CD4-positive, alpha-beta T cell treated with Interleukin-4 for 1 hour (primary cell): Measurements from ENCODE around the gene FRMPD1.

Source experiments
- DNase-seq, 2 donors: peaks; one replicate each; pipeline ENCODE4 v3.0.0-alpha.2; 2020 to 2022

FRMPD1 gene

DNA sequence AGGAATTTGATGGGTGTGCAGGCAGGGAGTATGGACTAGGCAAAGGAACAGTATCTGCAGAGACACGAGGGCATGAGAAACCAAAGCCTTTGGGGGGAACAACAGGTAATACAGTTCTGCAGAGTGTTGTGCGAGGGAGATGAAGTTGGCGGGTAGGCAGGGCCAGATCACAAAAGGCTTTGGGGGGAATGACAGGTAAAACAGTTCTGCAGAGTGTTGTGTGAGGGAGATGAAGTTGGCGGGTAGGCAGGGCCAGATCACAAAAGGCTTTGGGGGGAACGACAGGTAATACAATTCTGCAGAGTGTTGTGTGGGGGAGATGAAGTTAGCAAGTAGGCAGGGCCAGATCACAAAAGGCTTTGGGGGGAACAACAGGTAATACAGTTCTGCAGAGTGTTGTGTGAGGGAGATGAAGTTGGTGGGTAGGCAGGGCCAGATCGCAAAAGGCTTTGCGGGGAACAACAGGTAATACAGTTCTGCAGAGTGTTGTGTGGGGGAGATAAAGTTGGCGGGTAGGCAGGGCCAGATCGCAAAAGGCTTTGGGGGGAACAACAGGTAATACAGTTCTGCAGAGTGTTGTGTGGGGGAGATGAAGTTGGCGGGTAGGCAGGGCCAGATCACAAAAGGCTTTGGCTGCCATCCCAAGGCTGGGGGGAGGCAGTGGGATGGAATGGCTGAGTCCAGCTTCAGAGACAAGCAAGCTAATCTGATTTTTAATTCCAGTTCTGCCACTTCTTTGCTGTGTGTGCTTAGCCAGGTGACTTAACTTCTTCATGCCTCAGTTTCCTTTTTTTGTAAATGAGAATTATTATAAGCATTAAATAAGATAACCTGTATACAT, 33.0 kb downstream of the FRMPD1 start:
- no peak for DNase-seq

DNA sequence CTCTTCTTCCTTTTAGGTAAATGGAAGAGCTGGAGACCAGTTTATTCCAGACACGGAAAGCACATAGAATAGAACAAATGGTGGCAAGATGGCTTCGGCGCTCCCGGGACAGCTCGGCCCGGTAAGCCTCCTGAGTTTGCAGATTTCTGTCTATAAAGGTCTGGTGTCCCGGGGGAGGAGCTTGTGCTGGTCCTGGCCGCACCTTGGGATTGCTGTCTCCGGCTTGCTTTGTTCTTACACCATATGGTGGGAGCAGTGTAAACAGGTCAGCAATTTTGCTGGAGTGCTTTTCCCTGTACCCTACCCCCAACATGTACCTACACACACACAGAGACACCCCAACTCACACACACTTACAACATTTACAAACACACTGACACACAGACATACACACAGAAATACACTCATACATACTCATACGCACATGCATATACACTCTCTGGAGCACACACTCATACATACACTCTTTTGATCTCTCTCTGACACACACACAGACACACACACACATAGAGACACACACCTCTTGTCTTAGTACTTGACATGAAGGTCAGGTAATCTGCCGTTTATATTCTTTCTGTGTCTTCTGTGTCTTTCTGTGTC, 42.0 kb downstream of the FRMPD1 start:
- DNase-seq, result no peak

DNA sequence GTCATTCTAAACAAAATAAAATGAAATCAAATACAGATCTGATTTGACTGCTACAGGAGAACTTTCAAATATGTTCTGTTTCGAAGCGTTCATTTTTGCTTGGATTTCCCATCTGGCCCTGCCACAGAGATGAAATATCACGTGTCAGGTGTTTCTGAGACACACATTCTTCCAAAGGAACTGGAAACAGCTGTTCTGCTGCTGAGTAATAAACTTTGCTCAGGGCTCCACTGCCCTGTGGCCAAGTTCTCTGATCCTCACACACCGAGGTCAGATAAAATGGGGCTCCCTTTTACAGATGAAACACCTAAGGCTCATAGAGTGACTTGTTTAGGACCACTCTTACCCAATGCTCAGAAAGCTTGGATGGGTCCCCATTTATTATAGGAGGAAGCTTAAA, 42.5 kb downstream of the FRMPD1 start:
- no peak for DNase-seq

DNA sequence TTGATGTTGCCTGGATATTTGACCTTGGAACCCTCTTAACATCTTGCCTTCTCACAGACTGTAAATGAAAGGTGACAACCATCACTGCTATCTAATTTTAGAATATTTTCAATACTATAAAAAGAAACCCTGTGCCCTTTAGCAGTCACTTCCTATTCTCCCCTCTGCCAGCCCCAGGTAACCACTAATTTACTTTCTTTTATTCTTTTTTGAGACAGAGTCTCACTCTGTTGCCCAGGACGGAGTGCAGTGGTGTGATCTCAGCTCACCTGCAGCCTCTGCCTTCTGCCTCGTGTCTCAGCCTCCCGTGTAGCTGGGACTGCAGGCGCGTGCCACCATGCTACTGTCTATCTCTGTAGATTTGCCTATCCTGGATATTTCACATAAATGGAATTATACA, 43.6 kb downstream of the FRMPD1 start:
- no peak for DNase-seq

DNA sequence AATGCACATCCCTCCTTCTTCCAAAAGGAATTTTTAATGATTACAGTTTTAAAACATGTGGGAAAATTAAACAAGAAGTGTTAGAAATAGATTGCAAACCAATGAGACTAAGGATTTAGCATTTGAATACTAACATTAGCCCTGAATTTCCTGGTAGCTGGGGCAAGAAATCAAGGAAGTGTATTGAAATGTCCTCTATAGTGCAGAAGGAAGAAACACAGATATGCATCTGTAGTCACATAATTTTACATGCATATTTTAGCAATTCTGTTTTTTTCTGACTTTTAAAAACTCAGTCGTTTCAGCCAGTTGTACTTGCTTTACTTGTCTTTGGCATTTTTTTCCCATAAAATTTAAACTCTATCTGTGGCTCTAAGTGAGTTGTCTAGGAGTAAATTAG, 45.8 kb downstream of the FRMPD1 start:
- DNase-seq, result no peak

DNA sequence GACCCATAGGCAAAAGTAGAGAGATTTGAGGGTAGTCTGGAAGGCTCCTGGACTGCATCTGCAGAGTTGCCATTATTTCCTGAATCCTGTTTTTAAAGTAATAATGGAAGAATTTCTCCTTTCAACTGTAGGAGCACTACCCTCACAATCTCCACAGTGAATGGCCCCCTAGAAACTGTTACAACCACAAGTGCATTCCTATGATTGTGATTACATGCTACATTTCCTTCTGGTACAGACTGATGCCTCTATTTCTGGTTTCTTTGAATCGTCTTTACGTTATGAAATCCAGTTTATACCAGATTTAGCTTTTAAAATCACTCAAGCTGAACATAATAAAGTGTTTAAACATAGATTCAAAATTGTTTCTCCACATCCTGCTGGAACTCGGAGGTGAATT, 49.4 kb downstream of the FRMPD1 start:
- DNase-seq, result no peak

DNA sequence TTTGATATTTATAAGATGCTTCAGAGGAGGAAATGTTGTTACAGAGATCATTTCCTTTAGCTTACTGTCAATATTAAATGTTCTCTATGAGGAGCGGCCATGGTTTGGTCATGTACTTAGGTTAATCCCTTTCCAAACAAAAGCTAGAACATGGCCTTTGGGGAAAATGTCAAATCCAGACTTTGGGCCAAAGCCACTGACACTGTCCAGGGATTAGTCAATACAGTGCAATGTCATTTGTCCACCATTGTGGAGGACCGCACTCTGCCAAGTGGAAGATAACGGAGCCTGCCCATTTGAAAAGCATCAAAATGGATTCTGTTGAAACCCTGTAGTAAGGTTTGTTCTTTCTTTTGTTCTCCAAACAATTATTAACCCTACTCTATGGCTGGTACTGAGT, 50.1 kb downstream of the FRMPD1 start:
- no peak for DNase-seq

DNA sequence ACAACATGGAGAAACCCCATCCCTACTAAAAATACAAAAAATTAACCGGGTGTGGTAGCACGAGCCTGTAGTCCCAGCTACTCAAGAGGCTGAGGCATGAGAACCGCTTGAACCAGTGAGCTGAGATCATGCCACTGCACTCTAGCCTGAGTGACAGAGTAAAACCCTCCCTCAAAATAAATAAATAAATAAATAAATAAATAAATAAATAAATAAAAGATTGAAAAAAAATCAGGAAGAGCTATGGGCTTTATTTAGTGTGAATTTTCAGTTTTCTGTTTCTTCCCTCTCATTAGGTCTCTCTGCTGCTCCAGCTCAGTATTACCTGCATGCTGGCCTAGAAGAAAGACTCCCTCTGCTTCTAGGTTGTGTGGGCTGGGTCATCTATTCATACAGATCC, 55.0 kb downstream of the FRMPD1 start:
- no peak for DNase-seq

DNA sequence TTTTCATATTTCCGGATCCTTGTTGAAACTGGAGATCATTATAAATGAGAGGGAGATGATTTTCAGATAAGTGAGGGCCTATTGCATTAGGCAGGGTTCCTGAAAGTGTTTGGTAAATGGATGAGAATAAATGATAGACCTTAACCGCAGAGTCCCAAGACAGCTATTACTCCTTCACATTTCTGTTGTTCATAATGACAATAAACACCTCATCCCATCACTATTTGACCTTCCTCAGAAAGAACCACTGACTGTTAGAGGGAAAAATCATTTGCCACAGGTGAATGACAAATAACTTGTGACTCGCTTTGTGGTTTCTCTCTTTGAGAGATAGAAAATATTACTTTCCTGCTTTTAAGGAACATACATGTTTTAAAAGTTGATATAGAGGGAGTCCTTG, 55.5 kb downstream of the FRMPD1 start:
- DNase-seq, result no peak

DNA sequence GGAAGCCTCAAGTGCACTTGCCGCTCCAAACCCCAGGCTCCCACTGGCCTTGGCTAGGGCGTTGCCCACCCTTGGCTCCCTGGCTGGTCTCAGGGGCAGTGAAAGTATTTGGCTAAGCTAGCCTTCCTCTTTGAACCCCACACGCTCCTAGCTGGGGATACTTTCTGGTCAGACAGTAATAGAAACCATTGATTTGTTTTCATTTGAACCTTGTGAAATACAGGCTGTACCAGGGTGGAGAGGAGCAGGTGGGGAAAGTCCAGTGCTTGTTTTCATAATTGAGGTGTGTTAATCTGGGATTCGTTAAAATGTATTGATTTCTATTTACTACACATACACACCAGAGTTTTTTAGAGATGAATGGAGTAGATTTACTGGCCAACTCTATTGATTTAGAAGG, 57.0 kb downstream of the FRMPD1 start:
- no peak for DNase-seq

DNA sequence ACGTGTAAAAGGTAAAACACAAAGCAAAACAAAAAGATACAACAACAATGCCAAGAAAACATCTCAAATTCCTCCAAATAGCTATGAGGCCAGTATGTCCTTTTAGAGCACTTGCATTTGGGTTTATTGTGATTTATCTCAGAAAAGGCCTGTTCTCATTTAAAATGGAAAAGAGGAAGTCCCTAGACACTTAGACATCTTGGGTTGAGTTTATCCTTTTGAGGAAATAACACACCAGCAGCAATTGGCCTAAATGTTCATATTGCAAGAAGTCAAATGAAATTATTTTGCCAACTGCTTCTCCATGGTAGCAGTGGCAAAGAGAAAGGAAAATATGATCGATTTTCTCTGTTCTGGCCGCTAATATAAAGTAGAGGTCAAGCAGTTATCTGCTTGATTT, 59.3 kb downstream of the FRMPD1 start:
- DNase-seq, result no peak

DNA sequence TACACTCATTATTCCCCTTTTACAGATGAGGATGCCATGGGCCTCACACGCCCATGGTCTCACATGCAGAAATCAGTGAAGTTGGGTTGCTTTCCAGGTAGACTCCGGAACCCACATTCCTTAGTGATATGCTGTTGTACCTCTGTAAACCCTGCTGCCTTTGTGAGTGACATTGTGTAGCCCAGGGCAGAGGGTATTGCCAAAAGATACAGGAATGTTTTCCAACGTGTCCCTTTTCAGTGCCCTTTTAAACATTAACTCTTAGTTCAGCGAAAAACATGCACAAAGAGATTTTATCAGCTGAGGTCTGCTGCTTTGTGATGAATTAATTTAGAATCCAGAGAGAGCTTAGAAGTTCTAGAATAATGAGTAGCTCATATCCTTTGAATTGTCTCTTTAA, 64.5 kb downstream of the FRMPD1 start:
- DNase-seq, result no peak

DNA sequence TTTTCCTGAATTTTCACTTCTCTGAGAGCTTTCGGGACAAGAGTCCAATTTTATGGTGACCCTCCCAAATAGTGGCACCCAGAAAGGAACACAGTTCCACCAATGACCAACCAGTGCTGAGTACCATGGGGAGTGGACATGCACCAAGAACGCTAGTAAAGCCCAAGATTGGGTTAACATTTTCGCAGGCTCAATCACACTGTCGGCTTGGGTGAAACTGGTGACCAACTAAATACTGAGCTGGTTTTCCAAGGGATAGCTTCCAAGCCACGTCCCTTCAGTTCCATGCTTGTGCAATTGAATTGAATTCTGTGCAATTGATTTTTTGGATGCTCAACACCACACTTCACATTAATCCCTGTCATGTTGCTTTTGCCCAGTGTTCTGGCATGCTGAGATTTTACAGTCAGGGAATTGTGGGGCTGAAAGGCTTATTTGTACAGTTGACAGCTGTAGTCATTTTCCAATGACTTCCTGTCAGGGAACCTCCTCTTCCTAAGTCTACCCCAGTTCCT, 65.3 kb downstream of the FRMPD1 start:
- DNase-seq, result no peak

DNA sequence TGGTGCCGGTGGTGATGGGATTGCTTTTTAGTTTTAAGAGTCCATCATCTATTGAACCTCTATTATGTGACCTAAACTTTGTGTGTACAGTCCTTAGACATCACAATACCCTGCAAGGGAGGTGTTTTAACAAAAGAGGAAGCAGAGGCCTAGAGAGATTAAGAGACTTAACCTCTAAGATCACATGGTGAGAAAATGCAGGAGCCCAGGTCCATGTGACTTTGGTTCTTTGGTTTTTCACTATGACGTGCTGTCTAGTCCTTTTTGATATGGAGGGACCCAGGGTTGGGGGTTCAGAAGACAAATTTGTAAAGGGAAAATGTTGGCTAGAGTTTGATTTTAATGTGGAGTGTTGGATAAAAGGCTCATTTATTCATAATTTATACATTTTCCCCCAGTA, 68.8 kb downstream of the FRMPD1 start:
- no peak for DNase-seq

DNA sequence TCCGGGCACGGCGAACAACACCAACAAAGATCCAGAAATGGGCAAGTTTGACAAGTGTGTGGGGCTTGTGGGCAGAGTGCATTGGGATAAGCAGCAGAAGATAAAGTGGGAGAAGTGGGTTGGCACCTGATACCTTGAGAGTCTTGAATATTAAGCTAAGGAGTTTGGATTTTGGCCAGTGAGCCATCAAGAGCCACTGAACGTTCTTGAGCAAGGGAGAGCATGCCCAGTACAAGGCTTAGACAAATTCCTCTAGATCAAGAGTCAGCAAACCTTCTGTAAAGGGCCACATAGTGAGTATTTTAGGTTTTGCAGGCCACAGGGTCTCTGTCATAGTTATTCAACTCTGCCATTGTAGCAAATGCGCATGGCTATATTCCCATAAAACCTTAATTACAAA, 76.3 kb downstream of the FRMPD1 start:
- no peak for DNase-seq

DNA sequence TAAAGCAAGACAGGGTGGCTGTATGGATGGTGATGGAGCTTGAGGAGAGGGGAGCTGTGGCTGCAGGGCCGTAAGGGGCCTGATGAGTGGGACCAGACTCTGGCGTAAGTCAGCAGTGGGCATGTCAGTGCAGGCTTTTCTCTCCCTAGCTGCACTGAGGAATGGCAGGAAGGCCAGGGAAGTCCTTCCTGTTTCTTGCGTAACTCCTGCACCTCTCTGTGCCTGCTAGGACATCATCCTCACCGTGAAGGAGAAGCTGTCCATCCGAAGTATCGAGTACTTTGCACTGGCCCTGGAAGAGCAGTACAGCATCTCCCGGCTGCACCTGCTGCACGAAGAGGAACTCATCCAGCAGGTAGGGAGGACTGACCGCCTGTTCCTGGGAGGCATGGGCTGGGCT, 78.7 kb downstream of the FRMPD1 start:
- no peak for DNase-seq

DNA sequence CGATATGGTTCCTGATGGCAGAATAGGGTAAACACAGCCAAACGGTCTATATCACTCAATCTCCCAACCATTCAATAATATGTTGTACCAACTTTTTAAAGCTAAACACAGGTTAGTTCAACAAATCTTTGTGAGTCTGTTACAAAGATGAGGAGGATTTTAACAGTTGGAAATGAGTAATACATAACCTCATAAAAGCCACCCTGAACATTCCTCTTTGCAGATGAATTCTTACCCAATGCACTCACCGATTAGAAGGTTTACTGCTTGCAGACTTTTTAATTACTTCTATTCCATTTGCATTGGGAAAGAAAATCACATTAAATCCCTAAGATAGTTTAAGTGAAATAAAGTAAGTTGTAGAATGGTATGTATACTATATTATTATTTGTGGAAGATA, 79.5 kb downstream of the FRMPD1 start:
- DNase-seq, result no peak

DNA sequence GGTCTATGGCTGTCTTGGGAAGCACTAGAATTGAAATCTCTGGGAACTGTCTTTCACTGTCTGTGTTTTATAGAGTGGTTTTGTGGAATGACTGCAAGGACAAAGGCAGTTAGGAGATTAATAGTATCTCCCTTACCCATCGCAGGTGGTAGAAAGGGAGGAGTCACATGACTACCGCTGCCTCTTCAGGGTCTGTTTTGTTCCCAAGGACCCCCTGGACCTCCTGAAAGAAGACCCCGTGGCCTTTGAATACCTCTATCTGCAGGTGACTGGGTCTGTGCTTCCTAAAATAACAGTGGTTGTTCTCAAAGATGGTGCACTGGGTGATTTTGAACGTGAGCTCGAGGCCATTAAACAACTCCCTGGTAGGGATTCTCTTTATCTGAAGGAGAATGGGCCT, 80.1 kb downstream of the FRMPD1 start:
- no peak for DNase-seq

DNA sequence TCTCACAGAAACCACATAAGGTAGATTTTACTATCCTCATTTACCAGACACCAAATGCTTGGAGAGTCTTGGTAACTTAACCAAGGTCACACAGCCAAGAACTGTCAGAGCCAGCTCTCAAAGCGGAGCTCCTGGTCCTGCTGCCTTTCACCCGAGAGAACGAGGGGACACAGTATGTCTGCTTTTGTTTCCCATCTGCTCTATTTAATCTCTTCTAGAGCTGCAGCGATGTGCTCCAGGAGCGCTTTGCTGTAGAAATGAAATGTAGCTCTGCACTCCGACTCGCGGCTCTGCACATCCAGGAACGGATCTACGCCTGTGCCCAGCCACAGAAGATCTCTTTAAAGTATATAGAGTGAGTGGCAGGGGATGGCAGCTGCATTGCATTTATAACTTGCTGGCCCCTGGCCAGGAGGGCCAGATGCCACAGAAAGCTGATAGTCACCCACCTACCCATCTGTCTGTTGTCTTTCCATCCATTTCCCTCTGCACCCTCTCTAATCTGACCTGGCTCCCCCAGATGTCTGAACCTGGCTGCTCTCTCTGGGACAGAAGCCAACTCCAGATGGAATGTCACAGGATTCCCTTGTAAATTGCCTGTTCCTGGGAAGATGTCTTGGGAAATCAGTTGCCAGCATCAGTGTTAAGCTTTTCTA, 81.5 kb downstream of the FRMPD1 start:
- no peak for DNase-seq

DNA sequence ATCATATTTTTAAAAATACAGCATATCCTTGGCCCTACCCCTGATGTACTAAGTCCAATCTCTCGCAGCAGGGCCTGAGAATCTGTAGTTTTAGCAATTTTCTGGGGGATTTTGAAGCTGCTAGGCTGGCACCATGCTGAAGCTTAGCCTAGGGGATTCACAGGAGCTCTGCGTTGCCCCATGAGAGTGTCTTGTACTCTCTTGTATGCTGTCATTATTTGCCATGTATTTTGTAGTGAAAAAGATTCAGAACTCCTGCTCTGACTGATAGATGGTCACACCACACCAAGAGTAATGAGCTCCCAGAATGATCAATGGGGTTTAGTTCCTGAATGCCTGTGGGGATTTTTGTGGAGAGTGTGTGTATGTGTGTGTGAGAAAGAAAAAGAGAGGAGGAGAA, 82.2 kb downstream of the FRMPD1 start:
- DNase-seq, result no peak

DNA sequence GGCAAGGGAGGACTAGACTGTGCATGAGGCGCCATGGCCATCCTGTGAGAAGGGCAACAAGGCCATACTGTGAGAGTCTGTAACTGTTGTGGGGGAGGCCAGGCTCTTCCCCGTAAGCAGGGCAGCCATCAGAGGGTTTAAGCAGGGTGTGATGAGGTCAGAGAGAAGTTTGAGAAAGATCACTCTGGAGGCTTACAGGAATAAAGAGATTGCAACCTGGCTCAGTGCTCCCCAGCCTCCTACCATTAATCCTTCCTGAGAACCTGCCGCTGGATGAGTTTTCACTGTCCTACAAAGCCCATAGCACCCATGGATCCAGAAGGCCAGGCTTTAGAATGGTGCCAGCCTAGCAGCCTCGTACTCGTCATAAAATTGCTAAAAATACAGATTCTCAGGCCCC, 88.5 kb downstream of the FRMPD1 start:
- no peak for DNase-seq

DNA sequence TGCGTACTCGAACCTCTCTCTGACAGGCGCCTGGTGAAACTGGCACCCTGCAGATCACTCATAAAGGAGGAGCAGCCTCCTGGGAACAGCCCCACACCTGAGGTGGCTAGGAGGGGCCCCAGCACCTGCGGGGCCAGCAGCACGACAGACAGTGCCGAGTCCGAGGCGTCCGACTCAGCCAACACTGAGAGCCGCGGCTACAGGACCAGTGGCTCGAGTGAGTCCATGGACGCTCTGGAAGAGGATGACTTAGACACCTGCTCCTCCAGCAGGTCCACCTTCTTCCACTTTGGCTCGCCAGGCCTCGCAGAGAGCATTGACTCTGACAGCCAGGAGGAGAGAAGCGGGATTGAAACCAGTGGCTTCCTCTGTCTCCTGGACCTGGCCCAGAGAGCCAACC, 89.4 kb downstream of the FRMPD1 start:
- DNase-seq, result no peak

DNA sequence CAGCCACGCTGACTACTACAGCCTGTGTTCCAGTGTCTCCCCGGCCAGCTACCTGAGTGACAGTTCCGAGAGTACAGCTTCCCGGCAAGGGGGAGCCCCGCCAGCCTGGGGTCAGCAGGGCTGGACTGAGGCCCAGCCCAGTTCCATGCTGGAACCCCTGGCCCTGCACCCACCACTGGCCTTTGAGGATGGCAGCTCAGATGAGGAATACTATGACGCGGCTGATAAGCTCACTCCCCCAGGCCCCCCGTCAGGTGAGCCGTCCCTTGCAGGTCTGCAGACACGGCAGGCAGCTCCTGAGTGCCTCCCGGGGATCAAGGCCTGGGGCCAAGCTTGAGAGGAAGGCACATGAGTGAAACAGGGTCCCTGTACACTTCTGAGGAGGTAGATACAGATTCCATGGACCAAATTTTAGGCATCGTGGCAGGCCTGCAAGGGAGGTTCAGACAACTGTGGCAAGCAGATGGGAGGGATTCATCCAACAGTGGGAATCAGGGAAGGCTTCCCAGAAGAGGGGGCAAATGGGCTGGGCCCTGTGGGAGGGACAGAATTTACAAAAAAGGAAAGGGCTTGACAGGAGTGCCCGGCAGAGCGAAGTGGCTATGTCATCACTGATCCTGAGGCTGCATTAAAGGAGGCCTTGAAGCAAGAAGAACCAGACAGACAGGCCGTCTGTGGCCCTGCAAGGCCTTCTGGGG, 90.0 kb downstream of the FRMPD1 start:
- no peak for DNase-seq

DNA sequence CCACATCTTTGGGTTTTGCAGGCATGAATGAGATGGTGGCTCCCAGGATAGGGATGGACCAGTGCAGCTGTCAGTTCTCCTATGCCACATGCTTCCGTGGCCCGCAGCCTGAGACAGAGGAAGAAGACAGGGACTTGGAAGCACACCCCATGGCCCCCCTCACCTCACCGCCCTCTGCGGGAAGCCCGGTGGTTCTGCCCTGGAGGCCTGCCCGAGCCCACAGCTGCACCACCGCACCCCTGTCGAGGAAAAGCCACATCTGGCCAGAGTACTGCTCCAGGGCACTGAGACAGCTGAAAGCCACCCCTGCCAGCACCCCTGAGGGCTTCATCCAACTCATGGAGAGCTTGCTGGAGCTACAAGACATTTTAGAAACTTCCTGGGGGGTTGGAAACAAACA, 95.2 kb downstream of the FRMPD1 start:
- no peak for DNase-seq
